IMR-90 (cell line): Measurements from ENCODE around the gene ARMC9. TPM values are rescaled to one million over a fixed set of nuclear protein-coding genes. Genes with fewer than 3 reads are reported as not detected.

Experiments used
- ATAC-seq: fragments of 200-7000 bp; cut with Tn5 transposase; 2 replicates; pipeline ENCODE4 v1.9.1; 2020; ENCODE audit warnings: low read depth, mild to moderate bottlenecking, moderate library complexity
- BruUV-seq: library from RNA; stranded (reverse); fragments of 400-500 nt; replicated peaks from 2 replicates; lab custom pipeline; 2021; lab: Mats Ljungman, UMichigan
- CTCF ChIA-PET: fragments of 300-600 bp; formaldehyde crosslinking; extraction: SDS; loops from one replicate; lab custom pipeline; 2021; ENCODE audit warnings: antibody characterized with exemption; lab: Yijun Ruan, JAX
- POLR2A ChIA-PET: fragments of 300-600 bp; sonication (Branson Sonifier 250); formaldehyde crosslinking; loops from one replicate; lab custom pipeline; 2022; ENCODE audit warnings: antibody characterized with exemption; ENCODE audit not compliant: unreplicated experiment; lab: Charles Lee
- DNase-seq: peaks from one replicate; pipeline ENCODE4 v3.0.0; 2013
- H2AFZ ChIP-seq: replicated peaks from 2 replicates; pipeline ENCODE3; 2013; ENCODE audit warnings: low read length, mild to moderate bottlenecking; ENCODE audit not compliant: poor library complexity
- H2AK5ac ChIP-seq: 2 replicates; pipeline ENCODE4 v1.6.1; 2013; ENCODE audit warnings: low read depth, low read length, inconsistent platforms
- H2AK9ac ChIP-seq: replicated peaks from 2 replicates; pipeline ENCODE3; 2013; ENCODE audit warnings: mild to moderate bottlenecking, low read depth, low read length, moderate library complexity; ENCODE audit not compliant: poor library complexity
- H2BK120ac ChIP-seq: 2 replicates; pipeline ENCODE4 v1.6.1; 2013; ENCODE audit warnings: low read depth, low read length, inconsistent platforms
- H2BK15ac ChIP-seq: 3 replicates; pipeline ENCODE4 v1.6.1; 2013; ENCODE audit warnings: low read depth, low read length, inconsistent platforms
- H2BK20ac ChIP-seq: 2 replicates; pipeline ENCODE4 v1.6.1; 2013; ENCODE audit warnings: low read depth, mild to moderate bottlenecking, inconsistent platforms, low read length, moderate library complexity
- H2BK5ac ChIP-seq: 2 replicates; pipeline ENCODE4 v1.6.1; 2013; ENCODE audit warnings: mild to moderate bottlenecking, low read depth, low read length, inconsistent platforms; ENCODE audit not compliant: poor library complexity, severe bottlenecking
- H3K14ac ChIP-seq: replicated peaks from 2 replicates; pipeline ENCODE4 v1.6.1; 2013; ENCODE audit warnings: low read depth, low read length, inconsistent platforms
- H3K18ac ChIP-seq: 2 replicates; pipeline ENCODE4 v1.6.1; 2013; ENCODE audit warnings: low read depth, low read length, control low read depth
- H3K23ac ChIP-seq: 2 replicates; pipeline ENCODE4 v1.6.1; 2013; ENCODE audit warnings: low read depth, low read length, inconsistent platforms
- H3K27ac ChIP-seq: 2 replicates; pipeline ENCODE4 v1.5.1; 2013; ENCODE audit warnings: mild to moderate bottlenecking, control low read depth, low read length; ENCODE audit not compliant: insufficient read depth
- H3K27me3 ChIP-seq: 2 replicates; pipeline ENCODE4 v1.6.1; 2013; ENCODE audit warnings: low read length; ENCODE audit not compliant: control insufficient read depth, insufficient read depth
- H3K36me3 ChIP-seq: 2 replicates; pipeline ENCODE4 v1.6.1; 2013; ENCODE audit warnings: low read length, mixed read lengths; ENCODE audit not compliant: control insufficient read depth, insufficient read depth
- H3K4ac ChIP-seq: 2 replicates; pipeline ENCODE4 v1.6.1; 2013; ENCODE audit warnings: low read depth, low read length, inconsistent platforms
- H3K4me1 ChIP-seq: 2 replicates; pipeline ENCODE4 v1.6.1; 2013; ENCODE audit warnings: low read length, mixed read lengths; ENCODE audit not compliant: control insufficient read depth, insufficient read depth
- H3K4me2 ChIP-seq: 2 replicates; pipeline ENCODE4 v1.6.1; 2013; ENCODE audit warnings: low read depth, mild to moderate bottlenecking, control low read depth, low read length, moderate library complexity
- H3K4me3 ChIP-seq: 2 replicates; pipeline ENCODE4 v1.5.1; 2013; ENCODE audit warnings: low read depth, mild to moderate bottlenecking, control low read depth, low read length, moderate library complexity; ENCODE audit not compliant: insufficient read depth
- H3K56ac ChIP-seq: 2 replicates; pipeline ENCODE4 v1.6.1; 2013; ENCODE audit warnings: low read length, inconsistent platforms; ENCODE audit not compliant: insufficient read depth; ENCODE audit errors: extremely low read depth
- H3K79me1 ChIP-seq, 2 experiments: 2 replicates each; pipeline ENCODE4 v1.6.1; 2013; ENCODE audit warnings: low read length in 2 of 2, inconsistent platforms in 1 of 2, low read depth in 1 of 2
- H3K9ac ChIP-seq: 2 replicates; pipeline ENCODE4 v1.6.1; 2013; ENCODE audit warnings: low read depth, low read length, control low read depth
- H3K9me1 ChIP-seq: 2 replicates; pipeline ENCODE4 v1.6.1; 2013; ENCODE audit warnings: low read length, inconsistent platforms; ENCODE audit not compliant: insufficient read depth
- H3K9me3 ChIP-seq: 2 replicates; pipeline ENCODE4 v1.6.1; 2013; ENCODE audit warnings: low read length; ENCODE audit not compliant: control insufficient read depth, insufficient read depth
- H4K20me1 ChIP-seq: 2 replicates; pipeline ENCODE4 v1.6.1; 2013; ENCODE audit warnings: low read length, inconsistent platforms; ENCODE audit not compliant: insufficient read depth
- H4K5ac ChIP-seq: 2 replicates; pipeline ENCODE4 v1.6.1; 2013; ENCODE audit warnings: mild to moderate bottlenecking, low read depth, low read length, control low read depth
- H4K8ac ChIP-seq, 2 experiments: 2 replicates each; pipeline ENCODE4 v1.6.1; 2013; ENCODE audit warnings: low read depth in 2 of 2, low read length in 2 of 2, control low read depth in 1 of 2, inconsistent platforms in 1 of 2
- H4K91ac ChIP-seq: 2 replicates; pipeline ENCODE4 v1.6.1; 2013; ENCODE audit warnings: low read depth, low read length, inconsistent platforms; ENCODE audit not compliant: insufficient read depth
- CEBPB ChIP-seq: IDR thresholded peaks from 2 replicates; pipeline ENCODE4 v1.6.1; 2012; ENCODE audit warnings: low read depth, low read length, improper control_type of control experiment
- ELK1 ChIP-seq: fragments of 150-350 bp; IDR thresholded peaks from 2 replicates; pipeline ENCODE4 v1.6.1; 2016; ENCODE audit warnings: low read depth, mild to moderate bottlenecking, low read length, moderate library complexity, borderline replicate concordance
- MAZ ChIP-seq: IDR thresholded peaks from 2 replicates; pipeline ENCODE4 v1.6.1; 2012; ENCODE audit warnings: low read depth, mild to moderate bottlenecking, low read length, improper control_type of control experiment, moderate library complexity, borderline replicate concordance
- WGBS, 2 experiments: methylation state at CpG; one replicate each; pipeline versions ENCODE4 v1.1.5 to v1.1.7; 2013; ENCODE audit warnings: missing lambda C conversion rate in 2 of 2; ENCODE audit not compliant: insufficient read length in 1 of 2; ENCODE audit errors: extremely low coverage in 2 of 2; 5-methylcytosine and 5-hydroxymethylcytosine counted together
- dilution Hi-C: fragments of 300-500 bp; cut with HindIII; formaldehyde crosslinking; loops from one replicate; pipeline ENCODE4 v1.14.3; 2018; ENCODE audit warnings: low sequenced_read_pairs; ENCODE audit not compliant: unreplicated experiment
- in situ Hi-C: fragments of 300-500 bp; cut with MboI; formaldehyde crosslinking; loops from 3 replicates; pipeline ENCODE4 v1.14.3; 2019; ENCODE audit warnings: low sequenced_read_pairs, inconsistent platforms, mixed read lengths
- intact Hi-C: fragments of 100-400 bp; cut with micrococcal nuclease; formaldehyde crosslinking; loops from 2 replicates; pipeline ENCODE4 v1.10.0; 2022
- polyA plus RNA-seq, 3 experiments: library from polyadenylated mRNA; depleted of rRNA; stranded (reverse); fragments of >200 nt; gene quantifications; 2 replicates each; pipeline ENCODE4 v1.2.3, GENCODE V29; 2012; ENCODE audit warnings: low replicate concordance in 1 of 3
- total RNA-seq: library from RNA; depleted of rRNA; stranded (reverse); fragments of >200 nt; gene quantifications from 2 replicates; pipeline ENCODE4 v1.2.3, GENCODE V29; 2012

Gene ARMC9
- total and polyA plus RNA-seq, 2 of the 4 experiments (the other 2 are of a cell fraction) = 36.0 to 46.6 TPM

DNA sequence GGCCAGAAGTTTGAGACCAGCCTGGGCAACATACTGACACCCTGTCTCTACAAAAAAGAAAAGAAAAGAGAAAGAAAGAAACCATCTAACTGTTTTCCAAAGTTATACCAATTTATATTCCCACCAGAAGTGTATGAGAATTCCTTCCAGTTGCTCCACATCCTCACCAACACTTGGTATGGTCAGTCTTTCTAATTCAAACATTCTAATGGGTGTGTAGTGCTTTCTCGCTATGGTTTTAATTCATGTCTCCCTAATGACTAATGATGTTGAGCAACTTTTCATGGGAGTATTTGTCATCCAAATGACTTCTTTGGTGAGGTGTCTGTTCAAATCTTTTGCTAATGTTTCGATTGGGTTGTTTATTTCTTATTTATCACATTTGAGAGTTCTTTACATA, 186.5 kb downstream of the ARMC9 start:
- in situ Hi-C loops = no loop called here
- H3K4me2 ChIP-seq = no peak overlapping the region
- H3K23ac ChIP-seq = no peak overlapping the region
- no peak overlapping the region for H2BK15ac ChIP-seq
- no peak for DNase-seq
- H2AFZ ChIP-seq = no peak overlapping the region
- no peak overlapping the region for H3K56ac ChIP-seq
- H3K79me1 ChIP-seq = no peaks in the 10 kb centered on the region
- no peak overlapping the region for H2AK9ac ChIP-seq
- BruUV-seq = no TSS peak
- CTCF ChIA-PET = no interaction called here
- H3K4me1 ChIP-seq = peaks cover 9% of the 10 kb centered on the region
- no peaks in the 10 kb centered on the region for H3K9me1 ChIP-seq
- dilution Hi-C loops = no loop called here
- H2BK120ac ChIP-seq = no peak overlapping the region
- H4K91ac ChIP-seq = no peak overlapping the region
- WGBS, 2 experiments = no CpG with 5 or more reads among the region's 2 CpGs
- no peaks in the 10 kb centered on the region for H4K20me1 ChIP-seq
- no peak overlapping the region for H3K4me3 ChIP-seq
- no peak overlapping the region for H3K14ac ChIP-seq
- no peaks in the 10 kb centered on the region for H3K27me3 ChIP-seq
- no peak overlapping the region for H3K18ac ChIP-seq
- H3K9me3 ChIP-seq = peaks cover 4% of the 10 kb centered on the region
- intact Hi-C loops = no loop called here
- no peaks in the 10 kb centered on the region for H3K36me3 ChIP-seq
- H2AK5ac ChIP-seq = no peak overlapping the region
- no peak overlapping the region for H3K9ac ChIP-seq
- no peak overlapping the region for H4K5ac ChIP-seq
- H2BK20ac ChIP-seq = no peak overlapping the region
- TF ChIP-seq CEBPB = peak; percentile 39; the same call in 1 of the 2 replicates
- no peak for TF ChIP-seq MAZ
- no peak for TF ChIP-seq ELK1
- no peak for ATAC-seq
- H3K4ac ChIP-seq = no peak overlapping the region
- H2BK5ac ChIP-seq = no peak overlapping the region
- POLR2A ChIA-PET = no interaction called here
- no peak overlapping the region for H3K27ac ChIP-seq
- H4K8ac ChIP-seq = no peak overlapping the region
